HEK293 (cell line): ENCODE measurements around the gene ABI3.

ENCODE experiments used
- CTCF ChIA-PET: fragments of 350-600 bp; formaldehyde crosslinking; extraction: SDS; loops from one replicate; lab custom pipeline; 2021; ENCODE audit warnings: antibody characterized with exemption; lab: Yijun Ruan, JAX
- POLR2A ChIA-PET: fragments of 300-600 bp; formaldehyde crosslinking; extraction: SDS; loops from one replicate; lab custom pipeline; 2020; ENCODE audit warnings: antibody characterized with exemption, inconsistent platforms; lab: Yijun Ruan, JAX
- H3K27ac ChIP-seq: fragments of 200-500 bp; sonication (Bioruptor generic); 2 replicates; pipeline ENCODE4 v1.5.1; 2014; ENCODE audit warnings: low read depth, low read length, control low read depth, inconsistent platforms; ENCODE audit errors: extremely low read depth
- H3K36me3 ChIP-seq, 2 experiments: fragments of 200-500 bp in 1 of 2; sonication (Bioruptor generic) in 1 of 2; 1 replicate in 1 of 2; 2 replicates in 1 of 2; pipeline ENCODE4 v1.5.1; 2014 to 2017; ENCODE audit warnings: inconsistent platforms in 2 of 2, low read length in 2 of 2; ENCODE audit not compliant: control insufficient read depth in 2 of 2, insufficient read depth in 1 of 2
- H3K4me1 ChIP-seq: fragments of 200-500 bp; sonication (Bioruptor generic); 2 replicates; pipeline ENCODE4 v1.5.1; 2014; ENCODE audit warnings: mild to moderate bottlenecking, low read length, inconsistent platforms; ENCODE audit not compliant: control insufficient read depth, insufficient read depth
- H3K4me3 ChIP-seq: 2 replicates; pipeline ENCODE4 v1.5.1; 2011; ENCODE audit warnings: low read depth, mild to moderate bottlenecking, control low read depth, low read length, moderate library complexity
- H3K9me3 ChIP-seq: fragments of 200-500 bp; sonication (Bioruptor generic); 2 replicates; pipeline ENCODE4 v1.5.1; 2014; ENCODE audit warnings: low read depth, low read length, inconsistent platforms; ENCODE audit not compliant: control insufficient read depth, insufficient read depth
- GLIS1 ChIP-seq: fragments of 450-650 bp; formaldehyde crosslinking; IDR thresholded peaks from 2 replicates; pipeline ENCODE4 v1.5.1; 2016; ENCODE audit warnings: missing biosample characterization, missing genetic modification characterization
- ZBTB7A ChIP-seq: fragments of 450-650 bp; formaldehyde crosslinking; IDR thresholded peaks from 2 replicates; pipeline ENCODE4 v1.5.1; 2016; ENCODE audit warnings: low read depth, missing biosample characterization, missing genetic modification characterization
- ZFP37 ChIP-seq: fragments of 450-650 bp; formaldehyde crosslinking; IDR thresholded peaks from 2 replicates; pipeline ENCODE4 v1.5.1; 2016; ENCODE audit warnings: missing biosample characterization, missing genetic modification characterization
- ZNF132 ChIP-seq: fragments of 450-650 bp; formaldehyde crosslinking; IDR thresholded peaks from 2 replicates; pipeline ENCODE4 v1.5.1; 2017; ENCODE audit warnings: missing biosample characterization, missing genetic modification characterization, borderline replicate concordance
- ZNF221 ChIP-seq: fragments of 450-650 bp; formaldehyde crosslinking; IDR thresholded peaks from 2 replicates; pipeline ENCODE4 v1.5.1; 2017; ENCODE audit warnings: missing biosample characterization, missing genetic modification characterization, borderline replicate concordance
- ZNF37A ChIP-seq: fragments of 450-650 bp; IDR thresholded peaks from 2 replicates; pipeline ENCODE4 v1.5.1; 2018; ENCODE audit warnings: missing biosample characterization, missing genetic modification characterization
- ZNF48 ChIP-seq: fragments of 450-650 bp; formaldehyde crosslinking; IDR thresholded peaks from 2 replicates; pipeline ENCODE4 v1.5.1; 2016; ENCODE audit warnings: missing biosample characterization, missing genetic modification characterization
- ZNF529 ChIP-seq: fragments of 450-650 bp; formaldehyde crosslinking; IDR thresholded peaks from 2 replicates; pipeline ENCODE4 v1.5.1; 2017; ENCODE audit warnings: missing genetic modification characterization, missing biosample characterization; ENCODE audit not compliant: insufficient replicate concordance
- ZNF549 ChIP-seq: fragments of 450-650 bp; IDR thresholded peaks from 2 replicates; pipeline ENCODE4 v1.5.1; 2018; ENCODE audit warnings: missing biosample characterization, missing genetic modification characterization, mild to moderate bottlenecking, inconsistent platforms, moderate library complexity
- ZNF571 ChIP-seq: fragments of 450-650 bp; formaldehyde crosslinking; IDR thresholded peaks from 2 replicates; pipeline ENCODE4 v1.5.0; 2017; ENCODE audit warnings: missing biosample characterization, missing genetic modification characterization
- ZNF626 ChIP-seq: fragments of 450-650 bp; sonication (Bioruptor Pico); formaldehyde crosslinking; IDR thresholded peaks from 2 replicates; pipeline ENCODE4 v1.5.1; 2018; ENCODE audit warnings: missing biosample characterization, missing genetic modification characterization, inconsistent platforms
- ZNF707 ChIP-seq: fragments of 450-650 bp; formaldehyde crosslinking; IDR thresholded peaks from 2 replicates; pipeline ENCODE4 v1.5.1; 2016; ENCODE audit warnings: missing biosample characterization, missing genetic modification characterization
- ZNF791 ChIP-seq: fragments of 450-650 bp; formaldehyde crosslinking; IDR thresholded peaks from 2 replicates; pipeline ENCODE4 v1.5.1; 2016; ENCODE audit warnings: missing biosample characterization, missing genetic modification characterization
- ZSCAN16 ChIP-seq: fragments of 450-650 bp; formaldehyde crosslinking; IDR thresholded peaks from 2 replicates; pipeline ENCODE4 v1.5.1; 2016; ENCODE audit warnings: missing biosample characterization, missing genetic modification characterization
- TF ChIP-seq, protein P1 (sequence below): fragments of 450-650 bp; formaldehyde crosslinking; IDR thresholded peaks from 2 replicates; pipeline ENCODE4 v1.5.1; 2017; ENCODE audit warnings: missing biosample characterization, missing genetic modification characterization
- TF ChIP-seq, protein P2 (sequence below): fragments of 450-650 bp; formaldehyde crosslinking; IDR thresholded peaks from 2 replicates; pipeline ENCODE4 v1.5.1; 2017; ENCODE audit warnings: missing biosample characterization, missing genetic modification characterization
- TF ChIP-seq, protein P3 (sequence below): fragments of 450-650 bp; formaldehyde crosslinking; IDR thresholded peaks from 2 replicates; pipeline ENCODE4 v1.5.1; 2017; ENCODE audit warnings: missing biosample characterization, missing genetic modification characterization
- TF ChIP-seq, protein P4 (sequence below): fragments of 450-650 bp; formaldehyde crosslinking; IDR thresholded peaks from 2 replicates; pipeline ENCODE4 v1.5.1; 2017; ENCODE audit warnings: missing biosample characterization, missing genetic modification characterization
- TF ChIP-seq, protein P5 (sequence below): fragments of 450-650 bp; formaldehyde crosslinking; IDR thresholded peaks from 2 replicates; pipeline ENCODE4 v1.5.1; 2016; ENCODE audit warnings: missing biosample characterization, missing genetic modification characterization

Gene ABI3

DNA sequence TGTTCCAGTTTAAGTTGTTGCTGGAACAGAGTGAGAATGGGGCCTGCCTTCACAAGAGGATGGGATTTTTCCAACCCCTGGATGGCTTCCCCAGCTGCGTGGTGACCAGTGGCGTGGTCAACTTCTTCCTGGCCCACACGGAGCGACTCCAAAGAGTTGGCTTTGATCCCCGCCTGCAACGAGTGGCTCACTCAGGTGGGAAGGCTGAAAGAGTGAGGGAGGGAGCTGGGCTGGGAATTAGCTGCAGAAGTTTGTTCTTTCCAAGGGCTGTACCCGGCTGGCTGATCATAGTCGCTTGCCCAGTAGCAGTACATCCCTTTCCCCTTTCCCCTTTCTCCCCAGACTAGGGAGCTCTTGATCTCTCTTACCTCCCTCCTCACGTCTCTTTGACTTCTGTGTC, 41.8 kb upstream of the ABI3 start:
- ChIA-PET CTCF (interaction anchor here (1.1 to 1.5 kb wide), 2 partner anchors 11 to 490 kb away, joined by 4 to 5 read pairs; no protein-coding TSS in a partner anchor), POLR2A (no interaction called here)
- TF ChIP-seq ZFP37 (tag by site-specific recombination) (no peak), ZNF707 (tag by site-specific recombination) (no peak), ZNF626 (no peak), ZNF37A (tag by site-specific recombination) (no peak), ZNF571 (tag by site-specific recombination) (no peak), ZNF529 (tag by site-specific recombination) (no peak), ZNF791 (tag by site-specific recombination) (no peak), ZNF132 (no peak), ZNF221 (tag by site-specific recombination) (no peak), GLIS1 (no peak), ZNF48 (no peak), ZBTB7A (tag by site-specific recombination) (no peak), ZNF549 (tag by site-specific recombination) (no peak), ZSCAN16 (tag by site-specific recombination) (no peak)
- TF ChIP-seq, protein P1, sequence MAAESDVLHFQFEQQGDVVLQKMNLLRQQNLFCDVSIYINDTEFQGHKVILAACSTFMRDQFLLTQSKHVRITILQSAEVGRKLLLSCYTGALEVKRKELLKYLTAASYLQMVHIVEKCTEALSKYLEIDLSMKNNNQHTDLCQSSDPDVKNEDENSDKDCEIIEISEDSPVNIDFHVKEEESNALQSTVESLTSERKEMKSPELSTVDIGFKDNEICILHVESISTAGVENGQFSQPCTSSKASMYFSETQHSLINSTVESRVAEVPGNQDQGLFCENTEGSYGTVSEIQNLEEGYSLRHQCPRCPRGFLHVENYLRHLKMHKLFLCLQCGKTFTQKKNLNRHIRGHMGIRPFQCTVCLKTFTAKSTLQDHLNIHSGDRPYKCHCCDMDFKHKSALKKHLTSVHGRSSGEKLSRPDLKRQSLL (tag by site-specific recombination), result no peak
- TF ChIP-seq, protein P2, sequence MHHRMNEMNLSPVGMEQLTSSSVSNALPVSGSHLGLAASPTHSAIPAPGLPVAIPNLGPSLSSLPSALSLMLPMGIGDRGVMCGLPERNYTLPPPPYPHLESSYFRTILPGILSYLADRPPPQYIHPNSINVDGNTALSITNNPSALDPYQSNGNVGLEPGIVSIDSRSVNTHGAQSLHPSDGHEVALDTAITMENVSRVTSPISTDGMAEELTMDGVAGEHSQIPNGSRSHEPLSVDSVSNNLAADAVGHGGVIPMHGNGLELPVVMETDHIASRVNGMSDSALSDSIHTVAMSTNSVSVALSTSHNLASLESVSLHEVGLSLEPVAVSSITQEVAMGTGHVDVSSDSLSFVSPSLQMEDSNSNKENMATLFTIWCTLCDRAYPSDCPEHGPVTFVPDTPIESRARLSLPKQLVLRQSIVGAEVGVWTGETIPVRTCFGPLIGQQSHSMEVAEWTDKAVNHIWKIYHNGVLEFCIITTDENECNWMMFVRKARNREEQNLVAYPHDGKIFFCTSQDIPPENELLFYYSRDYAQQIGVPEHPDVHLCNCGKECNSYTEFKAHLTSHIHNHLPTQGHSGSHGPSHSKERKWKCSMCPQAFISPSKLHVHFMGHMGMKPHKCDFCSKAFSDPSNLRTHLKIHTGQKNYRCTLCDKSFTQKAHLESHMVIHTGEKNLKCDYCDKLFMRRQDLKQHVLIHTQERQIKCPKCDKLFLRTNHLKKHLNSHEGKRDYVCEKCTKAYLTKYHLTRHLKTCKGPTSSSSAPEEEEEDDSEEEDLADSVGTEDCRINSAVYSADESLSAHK, result no peak
- TF ChIP-seq, protein P3, sequence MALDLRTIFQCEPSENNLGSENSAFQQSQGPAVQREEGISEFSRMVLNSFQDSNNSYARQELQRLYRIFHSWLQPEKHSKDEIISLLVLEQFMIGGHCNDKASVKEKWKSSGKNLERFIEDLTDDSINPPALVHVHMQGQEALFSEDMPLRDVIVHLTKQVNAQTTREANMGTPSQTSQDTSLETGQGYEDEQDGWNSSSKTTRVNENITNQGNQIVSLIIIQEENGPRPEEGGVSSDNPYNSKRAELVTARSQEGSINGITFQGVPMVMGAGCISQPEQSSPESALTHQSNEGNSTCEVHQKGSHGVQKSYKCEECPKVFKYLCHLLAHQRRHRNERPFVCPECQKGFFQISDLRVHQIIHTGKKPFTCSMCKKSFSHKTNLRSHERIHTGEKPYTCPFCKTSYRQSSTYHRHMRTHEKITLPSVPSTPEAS (tag by site-specific recombination), result no peak
- TF ChIP-seq, protein P4, sequence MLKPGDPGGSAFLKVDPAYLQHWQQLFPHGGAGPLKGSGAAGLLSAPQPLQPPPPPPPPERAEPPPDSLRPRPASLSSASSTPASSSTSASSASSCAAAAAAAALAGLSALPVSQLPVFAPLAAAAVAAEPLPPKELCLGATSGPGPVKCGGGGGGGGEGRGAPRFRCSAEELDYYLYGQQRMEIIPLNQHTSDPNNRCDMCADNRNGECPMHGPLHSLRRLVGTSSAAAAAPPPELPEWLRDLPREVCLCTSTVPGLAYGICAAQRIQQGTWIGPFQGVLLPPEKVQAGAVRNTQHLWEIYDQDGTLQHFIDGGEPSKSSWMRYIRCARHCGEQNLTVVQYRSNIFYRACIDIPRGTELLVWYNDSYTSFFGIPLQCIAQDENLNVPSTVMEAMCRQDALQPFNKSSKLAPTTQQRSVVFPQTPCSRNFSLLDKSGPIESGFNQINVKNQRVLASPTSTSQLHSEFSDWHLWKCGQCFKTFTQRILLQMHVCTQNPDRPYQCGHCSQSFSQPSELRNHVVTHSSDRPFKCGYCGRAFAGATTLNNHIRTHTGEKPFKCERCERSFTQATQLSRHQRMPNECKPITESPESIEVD (tag by site-specific recombination), result no peak
- TF ChIP-seq, protein P5, sequence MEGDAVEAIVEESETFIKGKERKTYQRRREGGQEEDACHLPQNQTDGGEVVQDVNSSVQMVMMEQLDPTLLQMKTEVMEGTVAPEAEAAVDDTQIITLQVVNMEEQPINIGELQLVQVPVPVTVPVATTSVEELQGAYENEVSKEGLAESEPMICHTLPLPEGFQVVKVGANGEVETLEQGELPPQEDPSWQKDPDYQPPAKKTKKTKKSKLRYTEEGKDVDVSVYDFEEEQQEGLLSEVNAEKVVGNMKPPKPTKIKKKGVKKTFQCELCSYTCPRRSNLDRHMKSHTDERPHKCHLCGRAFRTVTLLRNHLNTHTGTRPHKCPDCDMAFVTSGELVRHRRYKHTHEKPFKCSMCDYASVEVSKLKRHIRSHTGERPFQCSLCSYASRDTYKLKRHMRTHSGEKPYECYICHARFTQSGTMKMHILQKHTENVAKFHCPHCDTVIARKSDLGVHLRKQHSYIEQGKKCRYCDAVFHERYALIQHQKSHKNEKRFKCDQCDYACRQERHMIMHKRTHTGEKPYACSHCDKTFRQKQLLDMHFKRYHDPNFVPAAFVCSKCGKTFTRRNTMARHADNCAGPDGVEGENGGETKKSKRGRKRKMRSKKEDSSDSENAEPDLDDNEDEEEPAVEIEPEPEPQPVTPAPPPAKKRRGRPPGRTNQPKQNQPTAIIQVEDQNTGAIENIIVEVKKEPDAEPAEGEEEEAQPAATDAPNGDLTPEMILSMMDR, result no peak
- TF ChIP-seq, all 188 proteins: peak for 0

More for the DNA sequence above, 41.8 kb upstream of the ABI3 start:
- Histone ChIP-seq H3K27ac (no peak overlapping the region), H3K9me3 (no peaks in the 10 kb centered on the region), H3K4me3 (no peak overlapping the region), H3K4me1 (no peaks in the 10 kb centered on the region), H3K36me3 (no peaks in the 10 kb centered on the region)
